C4-2B (cell line): ENCODE measurements around the gene IGDCC3.

Source experiments
- ZFX ChIP-seq: fragments of 450-650 bp; IDR thresholded peaks from 2 replicates; pipeline ENCODE4 v1.6.1; 2017
- TF ChIP-seq, protein P1 (sequence below): fragments of 450-650 bp; conservative IDR thresholded peaks from 2 replicates; pipeline ENCODE4 v1.5.1; 2017; ENCODE audit warnings: mild to moderate bottlenecking

DNA sequence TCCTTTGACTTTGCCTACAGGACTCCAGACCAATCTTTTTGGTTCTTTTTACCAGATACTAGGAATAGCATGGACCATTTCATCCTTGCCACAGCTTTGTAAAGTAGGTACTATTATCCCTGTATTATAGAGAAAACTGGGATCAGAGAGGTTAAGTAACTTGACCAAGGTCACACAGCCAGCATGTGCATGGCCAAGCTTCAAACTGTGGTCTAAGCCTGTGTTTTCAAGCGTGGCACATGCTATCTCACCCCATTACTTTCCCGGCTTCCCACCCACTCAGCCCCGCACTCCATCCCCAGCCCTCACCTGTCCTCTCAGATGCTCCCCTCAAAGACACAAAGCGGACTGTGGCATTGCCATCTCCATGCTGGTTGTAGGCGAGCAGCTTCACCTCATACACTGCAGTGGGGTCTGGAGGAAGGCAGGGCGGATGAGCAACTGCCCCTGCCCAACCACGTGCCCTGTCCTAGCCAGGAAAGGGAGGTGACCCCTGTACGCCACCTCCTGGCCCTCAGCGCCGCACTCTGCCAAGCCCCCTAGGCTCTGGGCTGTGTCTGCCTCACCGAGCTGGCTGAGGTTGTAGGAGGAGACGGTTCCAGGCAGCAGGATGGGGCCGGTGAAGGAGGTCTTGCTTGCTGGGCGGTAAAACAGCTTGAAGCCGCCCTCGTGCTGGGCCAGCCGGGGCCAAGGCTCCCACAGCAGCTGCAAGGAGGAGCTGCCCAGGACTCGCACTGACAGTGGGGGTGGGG, 47.6 kb downstream of the IGDCC3 start:
- TF ChIP-seq, protein P1, sequence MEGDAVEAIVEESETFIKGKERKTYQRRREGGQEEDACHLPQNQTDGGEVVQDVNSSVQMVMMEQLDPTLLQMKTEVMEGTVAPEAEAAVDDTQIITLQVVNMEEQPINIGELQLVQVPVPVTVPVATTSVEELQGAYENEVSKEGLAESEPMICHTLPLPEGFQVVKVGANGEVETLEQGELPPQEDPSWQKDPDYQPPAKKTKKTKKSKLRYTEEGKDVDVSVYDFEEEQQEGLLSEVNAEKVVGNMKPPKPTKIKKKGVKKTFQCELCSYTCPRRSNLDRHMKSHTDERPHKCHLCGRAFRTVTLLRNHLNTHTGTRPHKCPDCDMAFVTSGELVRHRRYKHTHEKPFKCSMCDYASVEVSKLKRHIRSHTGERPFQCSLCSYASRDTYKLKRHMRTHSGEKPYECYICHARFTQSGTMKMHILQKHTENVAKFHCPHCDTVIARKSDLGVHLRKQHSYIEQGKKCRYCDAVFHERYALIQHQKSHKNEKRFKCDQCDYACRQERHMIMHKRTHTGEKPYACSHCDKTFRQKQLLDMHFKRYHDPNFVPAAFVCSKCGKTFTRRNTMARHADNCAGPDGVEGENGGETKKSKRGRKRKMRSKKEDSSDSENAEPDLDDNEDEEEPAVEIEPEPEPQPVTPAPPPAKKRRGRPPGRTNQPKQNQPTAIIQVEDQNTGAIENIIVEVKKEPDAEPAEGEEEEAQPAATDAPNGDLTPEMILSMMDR: no peak
- no peak for TF ChIP-seq ZFX
